HFF-Myc (cell line): ENCODE measurements around the gene SLC13A4.
"Not testable (repeated sequence)": the region's sequence is repeated elsewhere in the genome, so short reads cannot be mapped to it uniquely, and the experiment has no call there.

ENCODE experiments used
- DNase-seq: peaks from one replicate; pipeline ENCODE4 v3.0.0-alpha.2; 2011; ENCODE audit warnings: low read depth; ENCODE audit errors: extremely low read depth
- H3K4me3 ChIP-seq: replicated peaks from 2 replicates; pipeline ENCODE4 v1.5.1; 2011; ENCODE audit warnings: low read depth, mild to moderate bottlenecking, control low read depth, low read length
- CTCF ChIP-seq: IDR thresholded peaks from 2 replicates; pipeline ENCODE4 v1.5.1; 2012; ENCODE audit warnings: mild to moderate bottlenecking, low read depth, low read length, control low read depth; ENCODE audit errors: missing control alignments

The SLC13A4 gene

GRCh38 chr7:135704698-135705097 lies 23.3 kb downstream of the SLC13A4 start:
- H3K4me3 ChIP-seq: no peak overlapping the region
- TF ChIP-seq CTCF: no peak
- DNase-seq: no peak

DNA sequence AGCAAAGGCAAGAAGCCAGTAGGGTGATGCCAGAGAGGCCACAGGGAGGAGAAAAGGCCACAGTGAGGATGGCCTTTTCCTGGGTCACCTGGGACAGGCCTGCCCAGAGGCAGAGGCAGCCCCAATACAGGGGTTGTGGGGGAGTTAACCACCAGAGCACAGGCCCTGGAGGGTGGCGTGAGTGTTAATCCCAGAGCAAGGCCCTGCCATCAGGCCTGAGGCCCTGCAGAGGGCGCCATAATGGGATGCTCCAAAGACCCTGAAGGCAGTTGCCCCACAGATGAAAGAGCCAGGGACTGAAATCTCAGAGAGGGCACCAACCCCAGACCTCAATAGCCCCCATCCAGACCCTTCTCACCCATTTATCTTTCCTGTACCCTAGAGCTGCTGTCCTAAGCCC lies 23.9 kb downstream of the SLC13A4 start:
- H3K4me3 ChIP-seq: no peak overlapping the region
- TF ChIP-seq CTCF: peak; percentile 46
- DNase-seq: no peak

- DNase-seq: no peak
- TF ChIP-seq CTCF: no peak
- no peak overlapping the region for H3K4me3 ChIP-seq
Observed at GRCh38 chr7:135697276-135698049, 30.5 kb downstream of the SLC13A4 start.

DNA sequence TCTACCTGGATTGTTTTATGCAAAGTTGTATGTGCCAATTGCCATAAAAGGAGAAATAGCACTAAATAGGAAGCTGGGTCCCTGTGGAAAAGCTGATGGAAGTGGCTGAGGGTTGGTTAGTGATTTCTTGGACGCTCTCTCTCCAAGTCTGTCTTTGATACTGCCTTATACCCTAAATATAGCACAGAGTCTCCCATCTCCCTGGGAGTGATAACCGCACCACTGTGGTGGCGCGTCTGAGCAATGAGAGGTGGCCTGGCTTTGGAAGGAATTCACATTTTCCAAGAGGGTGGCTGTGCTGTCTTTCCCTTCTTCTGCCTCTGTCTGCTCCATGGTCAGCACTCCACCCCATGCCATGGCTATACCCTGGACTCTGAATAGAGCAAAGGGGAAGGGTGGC lies 34.4 kb downstream of the SLC13A4 start:
- no peak overlapping the region for H3K4me3 ChIP-seq
- DNase-seq: no peak
- TF ChIP-seq CTCF: no peak

- not testable (repeated sequence) for H3K4me3 ChIP-seq, DNase-seq
Observed at GRCh38 chr7:135692606-135693005, 35.4 kb downstream of the SLC13A4 start.

DNA sequence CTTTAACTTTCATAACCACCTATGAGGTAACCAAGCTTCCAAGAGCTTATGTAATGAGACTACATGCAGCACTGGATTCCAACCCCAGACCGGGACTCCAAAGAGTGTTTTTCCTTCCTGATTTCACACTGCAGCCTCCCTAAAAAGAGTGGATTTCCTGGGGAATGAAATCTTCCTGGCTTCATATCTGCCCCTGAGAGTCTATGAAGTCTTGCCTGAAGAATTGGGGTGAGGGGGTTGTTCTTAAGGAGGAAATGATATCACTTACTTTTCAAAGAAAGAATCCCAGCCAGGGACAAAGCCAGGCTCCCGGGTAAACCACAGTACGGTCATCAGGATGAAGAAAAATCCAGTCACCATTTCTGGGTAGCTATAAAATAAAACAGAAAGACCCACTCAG lies 35.9 kb downstream of the SLC13A4 start:
- no peak for DNase-seq
- no peak for TF ChIP-seq CTCF
- no peak overlapping the region for H3K4me3 ChIP-seq

DNA sequence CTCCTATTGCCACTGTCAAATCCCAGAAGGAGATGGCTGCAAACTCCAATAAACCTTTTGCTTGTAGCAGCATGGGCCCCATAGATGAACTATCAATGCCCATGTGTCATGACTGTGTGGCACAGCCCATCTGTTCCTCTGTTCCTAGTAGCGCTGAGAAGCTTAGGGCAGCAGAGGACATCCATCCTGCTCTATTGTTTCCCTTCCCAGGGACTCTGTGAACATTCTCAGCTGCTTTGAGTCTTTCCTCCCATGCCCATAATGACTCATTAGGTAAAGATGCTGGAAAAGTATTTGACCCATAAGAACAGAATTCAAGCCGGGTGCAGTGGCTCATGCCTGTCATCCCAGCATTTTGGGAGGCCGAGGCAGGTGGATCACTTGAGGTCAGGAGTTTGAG lies 37.4 kb downstream of the SLC13A4 start:
- no peak for TF ChIP-seq CTCF
- no peak overlapping the region for H3K4me3 ChIP-seq
- DNase-seq: no peak
